SKM-1 treated with dmso at 0.1 percent for 144 hours (cell line): ENCODE measurements around the gene GABBR1.

Experiments used
- DNase-seq: peaks from one replicate; lab custom pipeline; 2025; ENCODE audit not compliant: unreplicated experiment; lab: John Stamatoyannopoulos, UW

Gene GABBR1

GRCh38 chr6:29625337-29625930, 7.5 kb downstream of the GABBR1 start:
- DNase-seq, result no peak

- no peak for DNase-seq
Observed at GRCh38 chr6:29624520-29624961, 8.4 kb downstream of the GABBR1 start.

GRCh38 chr6:29620630-29621029, 12.4 kb downstream of the GABBR1 start:
- DNase-seq, result no peak

- DNase-seq, result no peak
Observed at GRCh38 chr6:29619578-29620160, 13.3 kb downstream of the GABBR1 start.

GRCh38 chr6:29617782-29618554, 15.0 kb downstream of the GABBR1 start:
- DNase-seq, result no peak

- DNase-seq, result no peak
Observed at GRCh38 chr6:29611426-29611825, 21.6 kb downstream of the GABBR1 start.

- DNase-seq, result no peak
Observed at GRCh38 chr6:29610540-29610939, 22.4 kb downstream of the GABBR1 start.

GRCh38 chr6:29608131-29608530, 24.9 kb downstream of the GABBR1 start:
- no peak for DNase-seq

- DNase-seq, result no peak
Observed at GRCh38 chr6:29603930-29604329, 29.1 kb downstream of the GABBR1 start.

- no peak for DNase-seq
Observed at GRCh38 chr6:29603456-29603855, 29.5 kb downstream of the GABBR1 start.

- peak; percentile 28 for DNase-seq
Observed at GRCh38 chr6:29602564-29603361, 30.2 kb downstream of the GABBR1 start.

- no peak for DNase-seq
Observed at GRCh38 chr6:29598172-29598747, 34.7 kb downstream of the GABBR1 start.

GRCh38 chr6:29597184-29597583, 35.8 kb downstream of the GABBR1 start:
- no peak for DNase-seq

GRCh38 chr6:29596381-29596900, 36.5 kb downstream of the GABBR1 start:
- no peak for DNase-seq

GRCh38 chr6:29593199-29593855, 39.7 kb downstream of the GABBR1 start:
- DNase-seq, result no peak

GRCh38 chr6:29591677-29592076, 41.3 kb downstream of the GABBR1 start:
- DNase-seq, result no peak

- DNase-seq, result no peak
Observed at GRCh38 chr6:29590218-29590808, 42.7 kb downstream of the GABBR1 start.

- peak; percentile 41 for DNase-seq
Observed at GRCh38 chr6:29589423-29590048, 43.4 kb downstream of the GABBR1 start.

- no peak for DNase-seq
Observed at GRCh38 chr6:29584821-29585220, 48.2 kb downstream of the GABBR1 start, which contains the start of gene OR2H2. Gene OR2H2, plus strand, starts transcription at chr6:29585121. Its CDS starts 2,824 bp downstream, at chr6:29587945.
